Fibroblast of peridontal ligament (primary cell): ENCODE results near the gene BFAR.
"Not testable (repeated sequence)": the region's sequence is repeated elsewhere in the genome, so short reads cannot be mapped to it uniquely, and the experiment has no call there.

Source experiments
- DNase-seq: peaks from one replicate; pipeline ENCODE4 v3.0.0-alpha.2; 2010; ENCODE audit errors: extremely low read depth

BFAR gene

DNA sequence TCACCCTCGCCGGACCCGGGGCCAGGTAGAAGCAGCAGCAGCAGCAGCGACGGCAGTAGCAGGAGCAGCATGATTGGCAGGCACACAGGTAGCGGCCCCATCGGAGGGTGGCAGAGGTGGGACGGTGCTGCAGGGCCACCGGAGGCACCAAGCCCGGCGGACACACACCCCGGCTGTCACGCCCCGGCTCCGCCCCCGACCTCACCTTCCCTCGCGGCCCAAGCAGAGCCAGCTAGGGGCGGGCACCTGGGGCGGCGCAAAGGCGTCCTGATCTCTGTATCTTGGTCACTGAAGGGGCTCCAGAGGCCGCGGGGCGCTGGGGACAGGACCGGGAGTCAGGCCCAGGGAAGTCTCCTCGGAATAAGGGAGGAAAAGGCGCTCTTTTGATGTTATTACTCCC lies 61.4 kb downstream of the BFAR start, which contains the start of gene PLA2G10:
Gene PLA2G10, minus strand, starts transcription at position 180 of the 400 bp plus-strand sequence. Its CDS starts 79 bp downstream, at position 101.
- not testable (repeated sequence) for DNase-seq

DNA sequence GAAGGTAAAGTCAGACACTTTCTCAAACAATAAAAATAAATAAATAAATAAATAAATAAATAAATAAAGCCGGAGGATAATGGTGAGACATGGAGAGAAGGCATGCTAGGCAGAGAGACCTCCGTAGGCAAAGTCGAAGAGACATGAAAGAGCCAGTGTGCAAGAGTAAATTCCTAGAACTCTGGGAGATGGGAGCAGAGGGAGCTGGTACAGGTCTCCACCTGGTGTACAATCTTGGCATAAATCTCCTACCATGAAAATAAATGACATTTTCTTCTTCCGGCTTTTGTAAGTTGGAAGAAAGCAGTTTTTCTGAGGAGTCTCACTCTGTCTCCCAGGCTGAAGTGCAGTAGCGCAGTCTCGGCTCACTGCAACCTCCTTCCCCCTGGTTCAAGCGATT lies 69.1 kb downstream of the BFAR start:
- DNase-seq = not testable (repeated sequence)

DNA sequence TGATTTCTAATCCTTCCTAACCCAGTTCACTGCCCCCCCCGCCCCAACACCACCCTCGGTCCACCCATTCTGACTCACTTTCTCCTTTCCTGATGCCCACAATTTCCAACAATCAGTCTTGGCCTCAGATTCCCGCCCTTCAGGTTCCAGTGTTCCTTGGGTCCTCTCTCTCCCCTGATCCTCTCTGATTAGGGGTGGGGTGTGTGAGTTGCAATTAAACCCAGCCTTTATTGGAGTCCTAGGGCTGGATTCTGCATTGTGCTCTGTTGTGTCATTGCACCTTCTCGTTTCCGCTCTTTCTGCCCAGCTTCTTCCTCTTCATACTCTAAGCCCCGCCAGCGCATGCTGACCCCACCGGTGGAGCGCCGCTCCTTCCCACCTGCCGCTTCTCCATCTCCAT lies 69.9 kb downstream of the BFAR start:
- not testable (repeated sequence) for DNase-seq

DNA sequence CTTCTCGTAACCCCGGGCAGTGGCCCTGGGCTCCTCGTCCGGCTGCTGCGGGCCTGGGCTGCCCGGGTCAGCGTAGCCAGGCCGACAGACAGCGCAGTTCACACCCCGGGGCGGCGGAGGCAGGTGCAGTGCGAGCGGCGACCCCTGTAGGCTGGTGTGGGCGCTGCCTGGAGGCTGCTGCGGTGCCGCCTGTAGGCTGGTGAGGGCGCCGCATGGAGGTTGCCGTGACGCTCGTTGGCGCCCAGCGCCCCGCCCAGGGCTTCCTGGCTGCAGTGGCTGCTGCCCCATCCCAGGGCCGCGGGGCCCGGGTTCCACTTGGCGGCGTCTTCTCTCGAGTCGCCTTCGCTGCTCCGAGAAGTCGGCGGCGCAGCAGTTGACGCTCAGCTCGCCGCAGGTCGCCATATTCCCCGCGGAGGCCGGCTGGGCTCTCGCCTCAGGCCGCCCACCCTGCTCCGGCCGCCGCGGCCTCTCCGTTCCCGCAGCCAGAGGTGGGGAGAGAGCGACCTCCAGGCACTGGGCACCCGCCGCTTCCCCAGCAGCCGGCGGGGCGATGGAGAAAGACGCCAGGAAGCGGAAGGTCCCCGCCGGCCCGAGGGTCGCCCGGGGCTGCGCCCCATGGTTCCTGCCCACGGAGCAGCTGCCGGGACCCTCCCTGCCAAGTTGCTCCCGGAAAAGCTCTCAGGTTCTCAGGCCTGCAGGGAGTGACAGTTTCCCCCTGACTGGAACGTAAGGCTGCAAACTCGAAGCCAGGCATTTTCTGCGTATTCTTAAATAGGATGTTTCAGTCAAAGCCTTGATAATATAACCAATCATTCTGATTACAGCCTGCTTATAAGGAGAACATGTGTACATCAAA lies 70.6 kb downstream of the BFAR start, which contains the start of gene NPIPA3:
Gene NPIPA3, plus strand, starts transcription at position 256 of the 856 bp plus-strand sequence. CDS start 5,533 bp downstream, outside the sequence.
- DNase-seq = not testable (repeated sequence)
